GM18858 (cell line): ENCODE data around the gene JARID2.

Source experiments
- ATAC-seq: cut with Tn5 transposase; IDR thresholded peaks from one replicate; pipeline ENCODE4 v1.9.1; 2021; ENCODE audit not compliant: unreplicated experiment

Gene JARID2

GRCh38 chr6:15501826-15502445, 256.1 kb downstream of the JARID2 start:
- ATAC-seq = no peak

GRCh38 chr6:15502446-15503345, 256.8 kb downstream of the JARID2 start:
- no peak for ATAC-seq

- no peak for ATAC-seq
Measured at GRCh38 chr6:15503346-15503680, 257.4 kb downstream of the JARID2 start.

- no peak for ATAC-seq
Measured at GRCh38 chr6:15504040-15504495, 258.2 kb downstream of the JARID2 start.

- no peak for ATAC-seq
Measured at GRCh38 chr6:15504581-15505350, 258.9 kb downstream of the JARID2 start.

- no peak for ATAC-seq
Measured at GRCh38 chr6:15505463-15505918, 259.6 kb downstream of the JARID2 start.

GRCh38 chr6:15506066-15506465, 260.2 kb downstream of the JARID2 start:
- no peak for ATAC-seq

GRCh38 chr6:15507221-15507620, 261.4 kb downstream of the JARID2 start:
- ATAC-seq = no peak

GRCh38 chr6:15507746-15508145, 261.9 kb downstream of the JARID2 start:
- no peak for ATAC-seq

GRCh38 chr6:15508441-15508871, 262.6 kb downstream of the JARID2 start:
- no peak for ATAC-seq

GRCh38 chr6:15508931-15509330, 263.1 kb downstream of the JARID2 start:
- ATAC-seq = no peak

- ATAC-seq = no peak
Measured at GRCh38 chr6:15509335-15509933, 263.6 kb downstream of the JARID2 start.

GRCh38 chr6:15510121-15510520, 264.3 kb downstream of the JARID2 start:
- ATAC-seq = no peak

GRCh38 chr6:15510536-15511247, 264.8 kb downstream of the JARID2 start:
- ATAC-seq = no peak

GRCh38 chr6:15511248-15512125, 265.6 kb downstream of the JARID2 start:
- ATAC-seq = no peak

- ATAC-seq = no peak
Measured at GRCh38 chr6:15512126-15512525, 266.3 kb downstream of the JARID2 start.

GRCh38 chr6:15512721-15513120, 266.9 kb downstream of the JARID2 start:
- ATAC-seq = no peak

GRCh38 chr6:15513131-15513771, 267.4 kb downstream of the JARID2 start:
- no peak for ATAC-seq
